ENCODE results near the gene ITGA2.
A peak's percentile ranks its signal among the peaks of the same experiment; 100 is the strongest.

DNA sequence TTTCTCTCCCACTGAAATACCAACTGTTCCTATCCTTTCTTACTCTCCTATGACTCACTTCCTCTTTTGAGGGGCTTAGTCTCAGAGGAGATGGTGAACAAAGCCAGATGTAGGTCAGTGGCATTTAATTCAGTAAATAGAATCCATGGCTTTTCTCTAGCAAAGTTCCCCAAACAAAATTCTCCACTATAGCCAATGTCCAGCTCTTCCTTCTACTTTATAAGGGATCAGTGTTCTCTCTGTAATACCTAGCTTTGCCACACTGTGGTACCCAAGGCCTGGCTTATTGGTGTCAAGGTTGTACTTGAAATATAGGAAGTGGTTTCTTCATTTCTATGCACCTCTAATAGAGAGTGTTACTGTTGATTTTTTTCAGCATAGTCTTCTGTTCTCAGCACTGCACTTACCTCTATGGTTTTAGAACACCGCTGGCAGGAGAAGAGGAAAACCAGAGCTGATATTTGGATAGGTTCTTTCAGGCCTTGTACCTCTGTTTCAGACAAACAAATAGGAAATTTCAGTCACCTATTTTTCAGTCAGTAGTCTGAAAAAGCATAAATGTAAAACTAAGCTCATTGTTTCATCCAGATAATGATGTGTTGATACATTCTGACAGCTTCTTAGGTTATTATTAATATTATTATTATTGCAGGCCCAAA is 40.6 kb upstream of the ITGA2 start:
- TF ChIP-seq, protein P1, sequence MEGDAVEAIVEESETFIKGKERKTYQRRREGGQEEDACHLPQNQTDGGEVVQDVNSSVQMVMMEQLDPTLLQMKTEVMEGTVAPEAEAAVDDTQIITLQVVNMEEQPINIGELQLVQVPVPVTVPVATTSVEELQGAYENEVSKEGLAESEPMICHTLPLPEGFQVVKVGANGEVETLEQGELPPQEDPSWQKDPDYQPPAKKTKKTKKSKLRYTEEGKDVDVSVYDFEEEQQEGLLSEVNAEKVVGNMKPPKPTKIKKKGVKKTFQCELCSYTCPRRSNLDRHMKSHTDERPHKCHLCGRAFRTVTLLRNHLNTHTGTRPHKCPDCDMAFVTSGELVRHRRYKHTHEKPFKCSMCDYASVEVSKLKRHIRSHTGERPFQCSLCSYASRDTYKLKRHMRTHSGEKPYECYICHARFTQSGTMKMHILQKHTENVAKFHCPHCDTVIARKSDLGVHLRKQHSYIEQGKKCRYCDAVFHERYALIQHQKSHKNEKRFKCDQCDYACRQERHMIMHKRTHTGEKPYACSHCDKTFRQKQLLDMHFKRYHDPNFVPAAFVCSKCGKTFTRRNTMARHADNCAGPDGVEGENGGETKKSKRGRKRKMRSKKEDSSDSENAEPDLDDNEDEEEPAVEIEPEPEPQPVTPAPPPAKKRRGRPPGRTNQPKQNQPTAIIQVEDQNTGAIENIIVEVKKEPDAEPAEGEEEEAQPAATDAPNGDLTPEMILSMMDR (IDR thresholded peaks at IDR 0.05; ENCODE audit: low read depth, low read length), result peak; percentile 42
- no peak for TF ChIP-seq POLR2A (IDR thresholded peaks at IDR 0.05; ENCODE audit: extremely low read depth, insufficient read length)
- TF ChIP-seq, protein P2, sequence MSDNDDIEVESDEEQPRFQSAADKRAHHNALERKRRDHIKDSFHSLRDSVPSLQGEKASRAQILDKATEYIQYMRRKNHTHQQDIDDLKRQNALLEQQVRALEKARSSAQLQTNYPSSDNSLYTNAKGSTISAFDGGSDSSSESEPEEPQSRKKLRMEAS (IDR thresholded peaks at IDR 0.05; ENCODE audit: low read depth, low read length), result no peak
- TF ChIP-seq MYC (IDR thresholded peaks at IDR 0.05; ENCODE audit: low read depth, low read length), result no peak

Measured in NB4 (cell line).